Bronchial epithelial cell (primary cell): ENCODE results near the gene WFDC13. TPM values are rescaled to one million over a fixed set of nuclear protein-coding genes. Genes with fewer than 3 reads are reported as not detected.
"Not testable (repeated sequence)": the region's sequence is repeated elsewhere in the genome, so short reads cannot be mapped to it uniquely, and the experiment has no call there.

Experiments used
- DNase-seq: peaks from one replicate; pipeline ENCODE4 v3.0.0-alpha.2; 2010; ENCODE audit warnings: low read depth
- FAIRE-seq: peaks from 2 replicates; lab custom pipeline; 2011; peaks lifted over from hg19 to GRCh38; lab: Jason Lieb, UNC
- H3K27me3 ChIP-seq: 2 replicates; pipeline ENCODE4 v1.5.1; 2011; ENCODE audit warnings: low read length; ENCODE audit not compliant: control insufficient read depth, insufficient read depth
- H3K36me3 ChIP-seq: 2 replicates; pipeline ENCODE4 v1.5.1; 2011; ENCODE audit warnings: low read length; ENCODE audit not compliant: control insufficient read depth, insufficient read depth
- H3K4me3 ChIP-seq: 2 replicates; pipeline ENCODE4 v1.5.1; 2011; ENCODE audit warnings: mild to moderate bottlenecking, low read depth, low read length, control low read depth
- total RNA-seq: library from RNA; depleted of rRNA; stranded (reverse); fragments of >200 nt; gene quantifications from 2 replicates; pipeline ENCODE4 v1.2.1, GENCODE V29; 2014
- TF ChIP-seq, protein P1 (sequence below): IDR thresholded peaks from 2 replicates; pipeline ENCODE4 v1.5.1; 2011; ENCODE audit warnings: mild to moderate bottlenecking, moderate library complexity, low read length, control low read depth, inconsistent platforms; ENCODE audit not compliant: insufficient read depth, severe bottlenecking

WFDC13 gene
- total RNA-seq, 1 donor from 2014 or later, result not detected

DNA sequence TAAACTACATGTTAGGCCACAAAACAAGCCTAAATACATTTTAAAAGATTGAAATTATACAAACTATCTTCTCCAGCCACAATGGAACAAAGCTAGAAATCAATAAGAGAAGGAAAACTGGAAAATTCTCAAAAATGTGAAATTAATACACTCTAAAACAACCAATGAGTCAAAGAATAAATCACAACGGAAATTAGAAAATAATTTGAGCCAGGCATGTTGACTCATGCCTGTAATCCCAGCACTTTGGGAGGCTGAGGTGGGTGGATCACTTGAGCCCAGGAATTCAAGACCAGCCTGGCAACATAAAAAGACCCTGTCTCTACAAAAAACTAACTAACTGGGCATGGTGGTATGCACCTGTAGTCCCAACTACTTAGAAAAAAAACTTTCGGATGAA, 6.3 kb upstream of the WFDC13 start:
- H3K36me3 ChIP-seq, result no peaks in the 10 kb centered on the region
- peak; percentile 57 for DNase-seq
- H3K4me3 ChIP-seq, result no peak overlapping the region
- no peaks in the 10 kb centered on the region for H3K27me3 ChIP-seq
- TF ChIP-seq, protein P1, sequence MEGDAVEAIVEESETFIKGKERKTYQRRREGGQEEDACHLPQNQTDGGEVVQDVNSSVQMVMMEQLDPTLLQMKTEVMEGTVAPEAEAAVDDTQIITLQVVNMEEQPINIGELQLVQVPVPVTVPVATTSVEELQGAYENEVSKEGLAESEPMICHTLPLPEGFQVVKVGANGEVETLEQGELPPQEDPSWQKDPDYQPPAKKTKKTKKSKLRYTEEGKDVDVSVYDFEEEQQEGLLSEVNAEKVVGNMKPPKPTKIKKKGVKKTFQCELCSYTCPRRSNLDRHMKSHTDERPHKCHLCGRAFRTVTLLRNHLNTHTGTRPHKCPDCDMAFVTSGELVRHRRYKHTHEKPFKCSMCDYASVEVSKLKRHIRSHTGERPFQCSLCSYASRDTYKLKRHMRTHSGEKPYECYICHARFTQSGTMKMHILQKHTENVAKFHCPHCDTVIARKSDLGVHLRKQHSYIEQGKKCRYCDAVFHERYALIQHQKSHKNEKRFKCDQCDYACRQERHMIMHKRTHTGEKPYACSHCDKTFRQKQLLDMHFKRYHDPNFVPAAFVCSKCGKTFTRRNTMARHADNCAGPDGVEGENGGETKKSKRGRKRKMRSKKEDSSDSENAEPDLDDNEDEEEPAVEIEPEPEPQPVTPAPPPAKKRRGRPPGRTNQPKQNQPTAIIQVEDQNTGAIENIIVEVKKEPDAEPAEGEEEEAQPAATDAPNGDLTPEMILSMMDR, result no peak
- FAIRE-seq, result no peak

DNA sequence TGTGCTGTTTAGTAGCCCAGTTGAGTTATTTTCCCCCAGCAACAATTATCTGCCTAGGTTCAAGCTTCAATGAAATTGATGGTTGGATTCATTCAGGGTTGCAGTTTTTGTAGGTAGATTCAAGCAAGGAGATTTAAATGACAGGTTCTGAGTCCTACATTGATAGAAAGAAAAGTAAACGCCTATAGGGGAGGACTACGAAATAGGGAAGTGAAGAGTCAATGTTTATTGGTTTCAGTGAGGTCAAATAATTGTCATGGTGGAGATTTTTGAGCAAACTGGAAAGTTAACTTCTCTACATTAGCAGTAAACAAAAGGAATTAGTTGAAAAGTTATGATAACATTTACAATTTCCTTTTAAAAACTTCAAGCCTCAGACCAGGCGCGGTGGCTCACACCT, 734 bp upstream of the WFDC13 start:
- H3K4me3 ChIP-seq, result no peak overlapping the region
- no peaks in the 10 kb centered on the region for H3K27me3 ChIP-seq
- no peaks in the 10 kb centered on the region for H3K36me3 ChIP-seq
- TF ChIP-seq, protein P1, result no peak
- no peak for FAIRE-seq
- DNase-seq, result no peak

DNA sequence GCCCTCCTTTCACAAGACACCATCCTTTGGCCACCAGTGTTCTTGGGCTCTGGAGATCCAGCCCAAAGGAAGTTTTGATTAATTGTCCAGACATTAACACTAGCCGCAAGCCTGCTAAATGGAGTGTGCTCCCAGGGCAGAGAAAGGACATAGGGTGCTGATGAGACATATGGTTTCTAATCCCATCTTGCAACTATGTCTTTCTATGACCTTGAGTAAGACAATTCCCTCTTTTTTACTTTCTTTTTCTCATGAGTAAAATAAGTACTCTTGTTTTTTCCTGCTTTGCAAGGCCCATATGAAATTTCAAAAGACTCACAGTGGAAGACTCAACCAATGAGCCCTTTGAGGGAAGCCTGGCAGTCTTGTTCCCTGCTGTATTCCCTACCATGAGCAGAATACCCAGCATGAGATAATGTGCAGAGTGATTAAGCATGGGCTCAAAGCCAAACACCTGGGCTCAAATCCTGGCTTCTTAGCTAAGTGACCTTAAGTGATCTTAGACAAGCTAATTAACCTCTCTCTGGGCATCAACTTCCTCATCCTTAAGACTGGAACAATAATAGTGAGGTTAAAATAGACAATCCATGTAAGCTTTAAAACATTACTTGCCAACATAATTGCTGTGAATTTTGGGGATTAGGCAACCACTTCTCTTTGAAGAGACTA, 3.3 kb downstream of the WFDC13 start, which contains the start of gene WFDC10B:
TSS of gene WFDC10B (minus strand) at position 51 of the 669 bp plus-strand sequence. CDS start 19,027 bp downstream, outside the sequence.
- Histone ChIP-seq H3K4me3 (no peak within 1 kb of the TSS), H3K36me3 (no peaks in the 10 kb centered on the region), H3K27me3 (peaks cover 6% of the 10 kb centered on the region)
- no peak for FAIRE-seq
- DNase-seq, result peak; percentile 37
- TF ChIP-seq, protein P1, result no peak

DNA sequence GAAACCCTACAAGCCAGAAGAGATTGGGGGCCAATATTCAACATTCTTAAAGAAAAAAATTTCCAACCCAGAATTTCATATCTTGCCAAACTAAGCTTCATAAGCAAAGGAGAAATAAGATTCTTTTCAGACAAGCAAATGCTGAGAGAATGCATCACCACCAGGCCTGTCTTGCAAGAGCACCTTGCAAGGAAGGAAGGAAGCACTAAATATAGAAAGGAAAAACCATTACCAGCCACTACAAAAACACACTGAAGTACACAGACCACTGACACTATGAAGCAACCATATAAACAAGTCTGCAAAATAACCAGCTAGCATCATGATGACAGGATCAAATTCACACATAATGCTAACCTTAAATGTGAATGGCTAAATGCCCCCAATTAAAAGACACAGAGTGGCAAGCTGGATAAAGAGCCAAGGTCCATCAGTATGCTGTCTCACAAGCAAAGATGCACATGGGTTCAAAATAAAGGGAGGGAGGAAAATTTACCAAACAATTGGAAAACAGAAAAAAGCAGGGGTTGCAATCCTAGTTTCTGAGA, 14.4 kb downstream of the WFDC13 start:
- not testable (repeated sequence) for FAIRE-seq

DNA sequence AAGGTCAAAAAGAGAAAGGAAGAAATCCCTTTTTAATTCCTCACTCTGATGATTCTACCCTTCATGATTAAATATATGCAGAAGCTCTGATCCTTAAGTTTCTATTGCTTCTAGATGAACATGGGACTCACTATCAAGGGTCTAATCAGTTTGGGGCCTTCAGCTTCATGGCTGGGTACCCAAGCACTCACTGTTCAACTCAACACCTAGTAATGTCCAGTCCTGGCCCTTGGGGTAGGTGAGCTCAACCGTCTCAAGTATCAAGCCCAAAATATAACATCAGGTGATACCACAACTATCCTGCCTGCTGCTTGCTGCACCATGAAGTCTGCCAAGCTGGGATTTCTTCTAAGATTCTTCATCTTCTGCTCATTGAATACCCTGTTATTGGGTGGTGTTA, 20.2 kb downstream of the WFDC13 start, which contains the start of gene SPINT4:
TSS of gene SPINT4 (plus strand) at position 301 of the 400 bp plus-strand sequence. CDS start at position 322, 21 bp downstream.
- no peaks in the 10 kb centered on the region for H3K27me3 ChIP-seq
- DNase-seq, result no peak
- H3K36me3 ChIP-seq, result no peaks in the 10 kb centered on the region
- TF ChIP-seq, protein P1, result no peak
- H3K4me3 ChIP-seq, result no peak within 1 kb of the TSS
- FAIRE-seq, result no peak

More for the DNA sequence above, 14.4 kb downstream of the WFDC13 start:
- not testable (repeated sequence) for DNase-seq, H3K4me3 ChIP-seq, H3K36me3 ChIP-seq, H3K27me3 ChIP-seq

DNA sequence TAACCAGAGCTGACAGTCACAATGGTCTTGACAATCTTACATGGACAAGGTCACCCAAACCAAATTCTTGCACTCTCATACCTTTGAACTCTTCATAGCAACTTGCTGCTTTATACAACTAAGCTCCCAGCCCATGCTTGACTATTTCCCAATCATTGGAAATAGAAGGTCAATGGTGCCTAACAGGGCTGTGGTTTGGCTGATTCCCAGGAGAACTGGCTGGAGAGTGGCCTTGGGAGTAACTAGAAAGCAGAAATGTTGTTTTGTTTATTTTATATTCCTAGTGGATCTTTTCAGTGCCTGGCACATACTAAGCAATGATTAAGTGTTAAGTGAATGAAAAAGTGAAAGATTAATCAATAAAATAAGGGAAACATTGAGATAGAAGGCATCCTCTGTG, 23.3 kb downstream of the WFDC13 start:
- no peaks in the 10 kb centered on the region for H3K36me3 ChIP-seq
- H3K4me3 ChIP-seq, result no peak overlapping the region
- no peak for FAIRE-seq
- TF ChIP-seq, protein P1, result no peak
- H3K27me3 ChIP-seq, result no peaks in the 10 kb centered on the region
- DNase-seq, result no peak
